ENCODE measurements around the gene ADPRM.
"Not testable (repeated sequence)": the region's sequence is repeated elsewhere in the genome, so short reads cannot be mapped to it uniquely, and the experiment has no call there.

Gene ADPRM

DNA sequence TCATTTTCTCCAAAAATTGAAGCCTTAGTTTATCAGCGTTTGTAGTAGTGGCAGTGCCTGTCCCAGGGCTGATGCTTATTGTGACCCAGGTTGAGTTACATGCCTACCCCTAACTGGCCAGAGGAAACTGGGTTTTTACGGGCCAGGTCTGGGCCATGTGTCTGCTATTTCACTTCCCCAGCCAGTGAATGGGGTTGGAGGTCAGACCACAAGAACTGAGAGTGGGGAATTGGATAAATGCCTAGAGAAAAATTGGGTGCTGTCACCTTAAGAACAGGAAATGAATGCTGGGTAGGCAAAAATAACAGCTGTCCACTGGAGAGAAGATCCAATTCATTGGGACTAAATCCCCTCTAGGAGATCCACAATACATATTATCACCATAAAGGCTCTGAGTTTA is 5.2 kb downstream of the ADPRM start:
- DNase-seq, result no peak

DNA sequence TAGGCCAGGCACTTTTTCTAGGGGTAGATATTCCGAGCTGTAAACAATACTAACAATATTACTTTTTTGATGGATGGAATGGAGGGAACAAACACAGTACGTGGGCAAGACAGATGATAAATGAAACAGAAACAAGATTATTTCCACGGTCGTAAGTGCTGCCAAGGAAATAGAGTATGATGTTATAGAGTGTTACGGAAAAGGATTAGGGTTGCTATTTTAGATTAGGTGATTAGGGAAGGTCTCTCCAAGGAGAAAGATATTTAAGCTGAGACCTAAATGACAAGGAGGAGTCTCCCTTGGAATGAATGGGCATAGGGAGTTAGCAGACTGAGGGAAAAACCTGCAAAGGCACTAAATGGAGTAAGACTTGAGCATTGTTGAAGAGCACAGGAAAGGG is 8.3 kb downstream of the ADPRM start:
- DNase-seq, result no peak

DNA sequence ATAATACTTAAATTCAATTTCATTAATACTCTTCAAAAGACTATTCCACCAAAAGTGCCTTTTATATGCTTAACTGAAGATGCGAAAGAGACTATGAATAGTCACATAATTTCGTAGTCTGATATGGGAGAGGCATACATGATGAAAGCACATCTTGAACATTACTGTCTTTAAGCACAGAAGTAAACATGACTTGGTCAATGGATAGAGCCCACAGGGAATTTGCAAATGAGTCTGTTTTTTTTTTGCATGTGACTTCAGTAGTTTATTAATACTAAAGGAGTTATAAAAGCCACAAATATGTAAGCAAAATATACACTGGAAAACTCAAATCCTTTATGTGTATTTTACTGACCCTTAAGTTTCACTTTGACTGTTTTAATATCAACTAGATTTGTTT is 15.9 kb downstream of the ADPRM start:
- no peak for DNase-seq

DNA sequence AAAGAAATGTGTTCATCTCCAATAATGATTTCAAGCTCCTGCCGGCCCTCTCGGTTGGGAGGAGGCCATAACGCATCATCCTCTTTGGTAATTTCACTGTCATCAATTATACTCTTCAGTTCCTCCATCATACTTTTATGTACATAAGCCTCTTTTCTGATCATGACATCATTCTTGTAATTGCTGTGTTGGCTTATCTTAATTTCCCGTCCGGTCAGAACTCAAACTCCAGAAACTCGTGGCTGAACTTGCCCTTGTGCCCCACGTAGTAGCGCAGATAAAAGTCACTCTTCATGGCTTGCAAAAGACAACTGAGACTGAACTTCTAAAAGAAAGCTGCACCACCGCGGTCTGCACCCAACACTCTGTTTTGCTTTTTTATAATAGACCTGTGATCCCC is 18.8 kb downstream of the ADPRM start:
- DNase-seq, result no peak

DNA sequence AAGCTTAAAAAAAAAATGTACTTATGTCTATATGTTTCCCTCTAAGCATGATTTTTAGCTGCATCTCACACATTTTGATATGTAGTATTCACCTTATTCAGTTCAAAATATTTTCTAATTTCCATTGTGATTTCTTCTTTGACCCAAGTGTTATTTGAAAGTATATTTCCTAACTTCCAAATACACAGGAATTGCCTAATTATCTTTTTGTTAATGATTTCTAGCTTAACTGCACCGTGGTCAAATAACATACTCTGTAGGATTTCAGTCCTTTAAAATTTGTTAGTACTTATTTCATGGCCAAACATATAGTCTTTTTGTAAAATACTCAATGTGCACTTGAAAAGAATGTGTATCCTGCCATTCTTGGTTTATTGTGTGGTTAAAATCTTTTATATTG is 21.2 kb downstream of the ADPRM start:
- no peak for DNase-seq

DNA sequence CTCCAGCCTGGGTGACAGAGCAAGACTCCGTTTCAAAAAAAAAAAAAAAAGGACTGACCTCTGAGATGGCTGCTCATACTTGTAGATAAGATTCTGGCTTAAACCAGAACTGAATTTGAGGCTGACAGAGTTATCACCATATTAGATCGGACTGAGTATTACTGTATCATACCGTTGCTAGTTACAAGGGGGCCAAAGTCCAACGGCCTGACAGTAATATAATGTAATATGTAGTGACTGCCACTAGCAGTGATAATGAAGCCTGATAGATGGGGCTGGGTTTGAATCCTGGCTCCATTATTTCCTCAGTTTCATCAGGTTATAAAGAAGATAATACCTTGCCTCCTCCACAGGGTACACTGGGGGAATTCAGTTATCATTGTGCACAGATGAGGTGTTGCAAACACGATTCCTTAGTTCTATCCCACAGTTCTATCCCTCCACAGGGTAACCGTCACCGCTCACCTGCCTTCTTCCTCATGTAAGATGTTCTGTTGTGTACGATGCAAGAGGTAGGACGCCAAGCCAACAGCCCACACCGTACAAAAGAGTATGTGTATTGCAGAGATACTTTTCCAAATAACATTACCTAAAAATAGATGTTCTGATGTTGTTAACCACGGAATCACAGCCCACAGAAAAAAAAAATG is 27.3 kb downstream of the ADPRM start:
- no peak for DNase-seq

DNA sequence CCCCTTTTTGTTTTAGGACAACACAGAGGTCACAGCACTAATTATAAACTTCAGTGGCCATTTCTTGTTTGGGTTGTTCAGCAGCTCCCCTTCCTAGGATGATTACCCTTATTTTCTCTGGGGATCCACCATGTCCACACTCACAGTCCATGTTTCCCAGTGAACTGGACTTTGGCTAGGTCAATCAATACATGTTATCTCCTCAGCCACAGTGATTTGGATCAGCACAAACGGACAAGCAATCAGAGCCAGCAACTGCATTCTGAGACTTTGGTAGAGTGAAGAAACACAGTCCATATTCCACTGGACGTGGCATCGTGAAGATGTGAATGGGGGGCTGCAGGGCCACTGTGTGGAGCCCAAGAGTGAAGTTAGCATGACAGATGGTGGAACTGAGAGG is 27.9 kb downstream of the ADPRM start:
- DNase-seq, result no peak

DNA sequence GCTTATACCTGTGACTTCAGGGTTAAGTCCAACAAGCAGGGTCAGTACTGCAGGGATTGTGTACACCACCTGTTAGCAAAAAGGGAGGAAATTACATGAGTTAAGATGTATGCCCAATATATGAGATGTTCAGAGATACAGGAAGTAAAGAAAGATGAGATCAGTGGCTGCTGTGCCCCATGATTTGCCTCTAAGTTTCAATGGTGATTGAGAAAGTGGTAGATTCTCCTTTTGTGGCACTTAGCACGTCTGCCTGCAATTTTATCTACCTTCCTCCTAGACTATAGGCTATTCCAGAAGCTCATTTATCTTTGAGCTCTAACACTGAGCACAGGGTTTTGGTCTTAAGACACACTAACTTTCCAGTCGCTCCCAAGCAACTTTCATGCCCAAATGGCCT is 28.8 kb downstream of the ADPRM start:
- DNase-seq, result no peak

DNA sequence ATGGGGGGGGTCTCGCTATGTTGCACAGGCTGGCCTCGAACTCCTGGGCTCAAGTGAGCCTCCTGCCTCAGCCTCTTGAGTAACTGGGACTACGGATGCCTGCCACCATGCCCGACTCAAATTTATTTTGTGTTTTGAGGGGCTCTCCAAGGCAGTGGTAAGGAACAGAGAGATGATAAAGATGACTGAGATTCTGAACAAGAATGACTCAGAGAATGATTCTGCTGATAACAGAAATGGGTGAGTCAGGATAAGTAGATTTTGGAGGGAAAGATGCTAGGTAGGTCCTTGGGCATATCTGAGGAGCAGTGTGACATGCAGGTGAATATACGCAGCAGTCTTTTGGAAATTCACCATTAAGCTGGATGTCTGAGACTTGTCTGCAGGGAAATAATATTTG is 29.8 kb downstream of the ADPRM start:
- no peak for DNase-seq

DNA sequence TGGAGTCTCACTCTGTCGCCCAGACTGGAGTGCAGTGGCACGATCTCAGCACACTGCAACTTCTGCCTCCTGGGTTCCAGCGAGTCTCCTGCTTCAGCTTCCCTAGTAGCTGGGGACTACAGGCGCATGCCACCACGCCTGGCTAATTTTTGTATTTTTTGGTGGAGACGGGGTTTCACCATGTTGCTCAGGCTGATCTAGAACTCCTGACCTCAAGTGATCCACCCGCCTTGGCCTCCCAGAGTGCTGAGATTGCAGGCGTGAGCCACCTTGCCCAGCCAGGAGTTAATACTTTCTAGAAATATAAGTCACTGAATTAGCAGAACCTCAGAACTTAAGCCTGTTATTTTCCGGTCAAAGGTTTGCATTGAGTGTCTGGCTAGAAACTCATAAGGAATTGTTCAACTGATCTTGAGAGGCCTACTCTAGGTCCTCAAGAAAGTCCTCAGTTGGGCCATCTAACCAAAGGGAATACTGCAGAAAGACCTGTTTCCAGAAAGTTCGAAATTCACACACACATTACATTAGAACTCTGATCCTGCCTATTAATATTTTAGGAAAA is 31.0 kb downstream of the ADPRM start:
- no peak for DNase-seq

DNA sequence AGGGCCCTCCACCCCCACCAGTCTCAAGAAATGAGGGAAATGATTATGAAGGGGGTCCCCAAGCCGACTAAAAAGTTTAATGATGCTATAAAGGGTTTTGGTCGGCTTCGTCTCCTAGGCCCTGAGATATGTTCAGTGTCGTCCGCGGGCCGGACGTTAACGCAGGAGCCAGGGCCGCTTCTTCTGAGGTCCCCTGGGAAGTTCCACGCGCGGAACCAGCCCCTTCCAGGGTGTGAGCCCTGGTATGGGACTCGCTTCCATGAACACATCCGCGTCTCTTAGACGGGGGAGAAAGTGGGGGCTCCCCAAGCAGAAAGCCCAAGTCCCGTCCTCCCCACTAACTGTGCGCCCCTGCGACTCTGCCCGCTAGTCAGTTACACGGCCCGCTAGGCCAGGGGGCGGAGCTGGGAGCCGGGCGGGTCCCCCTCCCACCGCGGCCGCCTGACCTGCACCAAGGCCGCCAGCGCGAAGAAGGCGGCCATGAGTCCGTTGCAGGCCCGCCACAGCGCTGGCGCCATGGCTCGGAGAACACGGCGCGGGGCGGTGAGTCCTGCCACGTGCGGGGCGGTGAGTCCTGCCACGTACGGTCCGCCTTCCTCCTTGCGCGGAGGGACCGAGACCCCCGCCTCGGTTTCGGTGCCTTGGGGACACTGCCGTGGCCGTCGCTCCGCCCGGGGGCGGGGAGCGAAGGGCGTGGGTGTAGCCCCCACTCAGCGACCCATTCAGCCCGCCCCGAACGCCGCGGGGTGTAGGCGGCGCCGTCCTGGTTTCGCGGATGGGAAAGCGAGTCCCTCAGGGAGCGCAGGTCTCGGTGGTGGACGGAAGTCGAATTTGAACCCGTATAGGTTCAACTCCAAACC is 32.2 kb downstream of the ADPRM start, which contains the start of gene TMEM220:
TMEM220 (minus strand) TSS at position 690 of the 860 bp plus-strand sequence; CDS start at position 518, 172 bp downstream.
- peak; percentile 25 for DNase-seq

DNA sequence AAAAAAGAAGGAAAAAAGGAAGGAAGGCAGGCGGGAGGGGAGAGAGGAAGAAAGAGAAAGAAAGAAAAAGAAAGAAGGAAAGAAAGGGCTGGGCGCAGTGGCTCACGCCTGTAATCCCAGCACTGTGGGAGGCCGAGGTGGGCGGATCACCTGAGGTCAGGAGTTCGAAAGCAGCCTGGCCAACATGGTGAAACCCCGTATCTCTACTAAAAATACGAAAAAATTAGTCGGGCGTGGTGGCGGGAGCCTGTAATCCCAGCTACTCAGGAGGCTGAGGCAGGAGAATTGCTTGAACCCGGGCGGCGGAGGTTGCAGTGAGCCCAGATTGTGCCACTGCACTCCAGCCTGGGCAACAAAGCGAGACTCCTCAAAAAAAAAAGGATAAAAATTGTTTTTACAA is 32.9 kb downstream of the ADPRM start:
- DNase-seq, result not testable (repeated sequence)

DNA sequence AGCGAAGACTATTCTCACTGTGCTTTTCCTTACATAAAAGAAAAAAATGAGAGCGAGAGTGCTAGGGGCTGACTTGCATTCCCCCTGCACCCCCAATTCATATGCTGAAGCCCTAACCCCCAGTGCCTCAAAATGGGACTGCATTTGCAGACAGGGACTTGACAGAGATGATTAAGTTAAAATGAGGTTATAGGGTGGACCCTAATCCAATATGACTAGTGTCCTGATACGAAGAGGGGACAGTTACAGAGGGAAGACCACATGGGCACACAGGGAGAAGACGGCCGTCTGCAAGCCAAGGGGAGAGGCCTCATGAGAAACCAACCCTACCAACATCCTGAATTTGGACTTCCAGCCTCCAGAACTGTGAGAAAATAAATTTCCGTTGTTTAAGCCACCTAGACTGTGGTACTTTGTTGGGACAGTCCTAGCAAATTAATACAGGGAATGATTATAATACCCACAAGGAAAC is 34.0 kb downstream of the ADPRM start:
- no peak for DNase-seq

DNA sequence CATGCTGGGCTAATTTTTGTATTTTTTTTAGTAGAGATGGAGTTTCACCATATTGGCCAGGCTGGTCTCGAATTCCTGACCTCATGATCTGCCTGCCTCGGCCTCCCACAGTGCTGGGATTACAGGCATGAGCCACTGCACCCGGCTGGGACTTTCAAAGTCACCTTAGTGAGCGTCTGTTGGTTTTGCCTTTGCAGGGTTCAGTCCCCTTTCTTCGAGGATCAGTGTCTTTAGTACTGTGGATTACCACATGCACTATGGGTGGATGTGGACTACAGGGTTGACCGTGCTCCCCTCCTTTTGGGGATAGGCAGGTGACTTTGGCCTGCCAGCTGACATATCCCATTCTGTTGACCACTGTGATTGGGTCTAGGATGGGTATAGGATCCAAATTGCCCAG is 34.7 kb downstream of the ADPRM start:
- not testable (repeated sequence) for DNase-seq

DNA sequence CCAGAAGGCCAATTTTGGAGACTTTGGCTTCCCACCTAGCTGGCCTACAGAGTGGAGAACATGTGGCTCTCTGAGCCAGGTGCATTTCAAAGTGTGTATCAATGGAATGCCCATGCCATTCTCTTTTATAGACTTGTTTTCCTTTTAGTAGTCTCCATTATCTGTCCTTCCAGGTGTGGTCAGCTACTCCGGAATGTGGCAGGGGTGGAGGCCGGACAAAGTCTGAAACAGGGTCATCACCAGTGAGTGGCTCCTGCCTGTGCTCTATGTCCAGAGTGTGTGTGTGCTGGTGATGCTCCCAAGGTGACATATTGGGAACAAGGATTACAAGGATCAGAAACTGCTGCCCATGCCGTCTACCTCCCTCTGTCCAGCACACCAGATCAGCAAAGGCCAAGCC is 36.3 kb downstream of the ADPRM start:
- no peak for DNase-seq

DNA sequence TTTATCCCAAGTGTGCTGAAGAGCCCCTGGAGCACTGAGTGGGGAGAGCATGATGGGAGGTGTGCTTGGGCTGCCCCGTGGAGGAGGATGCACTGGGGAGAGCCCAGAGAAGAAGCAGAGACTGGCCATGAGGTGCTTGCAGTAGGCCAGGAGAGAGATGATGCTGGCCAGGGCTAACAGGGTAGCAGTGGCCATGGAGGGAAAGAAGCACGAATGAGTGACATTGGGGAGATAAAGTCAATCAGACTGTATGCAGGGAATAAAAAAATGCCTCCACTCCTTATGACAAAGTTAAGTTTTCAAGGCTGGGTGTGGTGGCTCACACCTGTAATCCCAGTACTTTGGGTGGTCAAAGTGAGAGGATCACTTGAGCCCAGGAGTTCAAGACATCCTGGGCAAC is 37.9 kb downstream of the ADPRM start:
- DNase-seq, result no peak

DNA sequence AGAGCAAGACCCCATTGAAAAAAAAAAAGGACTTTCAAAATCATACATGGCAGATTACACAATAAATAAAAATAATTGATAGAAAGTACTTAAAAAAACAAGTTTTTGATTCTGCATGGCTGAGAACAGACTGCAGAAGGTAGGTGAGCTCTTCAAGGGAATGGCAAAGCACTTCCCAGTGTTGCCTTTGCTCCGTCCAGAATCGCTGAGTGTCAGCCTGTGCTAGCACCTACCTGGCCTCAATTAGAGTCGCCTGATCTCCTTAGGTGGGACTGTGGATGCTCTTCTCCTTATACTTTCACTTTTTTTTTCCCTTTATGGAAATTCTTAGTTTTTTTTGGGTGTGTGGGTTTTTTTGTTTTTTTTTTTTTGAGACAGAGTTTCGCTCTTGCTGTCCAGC is 38.4 kb downstream of the ADPRM start:
- no peak for DNase-seq

DNA sequence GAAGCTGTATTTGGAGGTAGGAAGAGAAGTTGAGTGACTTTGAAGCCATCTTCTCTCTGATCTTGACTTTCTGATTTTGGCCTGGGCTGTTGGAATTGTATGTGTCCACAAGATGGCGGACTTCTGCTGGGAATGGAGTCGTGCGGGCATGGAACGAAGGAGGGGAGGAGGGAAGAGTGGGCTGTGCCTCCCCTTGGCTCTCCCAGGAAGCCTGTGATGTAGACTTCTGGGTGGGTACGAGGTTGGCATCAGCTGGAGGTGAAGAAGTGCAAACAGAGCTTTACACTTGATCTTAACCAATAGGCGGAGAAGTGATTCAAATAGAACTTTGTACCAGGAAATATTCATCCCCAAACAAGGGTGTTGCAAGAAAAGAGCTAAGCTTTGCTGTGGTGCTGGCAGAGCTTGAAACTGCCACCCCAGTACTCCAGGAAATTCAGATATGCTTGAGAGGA is 39.8 kb downstream of the ADPRM start:
- peak; percentile 20 for DNase-seq

DNA sequence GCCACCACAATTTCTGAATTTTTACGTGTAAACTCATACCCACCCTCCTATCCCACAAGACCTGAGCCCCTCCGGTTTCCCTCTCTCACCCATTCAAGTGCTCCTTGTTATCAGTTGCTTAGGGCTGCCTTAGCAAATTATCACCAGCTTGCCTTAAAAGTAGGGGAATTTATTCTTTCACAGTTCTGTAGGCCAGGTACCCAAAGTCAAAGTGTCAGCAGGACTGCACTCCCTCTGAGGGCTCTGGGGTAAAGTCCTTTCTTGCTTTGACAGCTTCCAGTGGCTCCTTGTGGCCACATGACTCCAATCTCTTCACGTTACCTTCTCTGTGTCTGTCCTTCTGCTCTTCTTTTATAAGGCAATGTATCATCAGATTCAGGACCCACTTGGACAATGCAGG is 40.3 kb downstream of the ADPRM start:
- DNase-seq, result no peak

DNA sequence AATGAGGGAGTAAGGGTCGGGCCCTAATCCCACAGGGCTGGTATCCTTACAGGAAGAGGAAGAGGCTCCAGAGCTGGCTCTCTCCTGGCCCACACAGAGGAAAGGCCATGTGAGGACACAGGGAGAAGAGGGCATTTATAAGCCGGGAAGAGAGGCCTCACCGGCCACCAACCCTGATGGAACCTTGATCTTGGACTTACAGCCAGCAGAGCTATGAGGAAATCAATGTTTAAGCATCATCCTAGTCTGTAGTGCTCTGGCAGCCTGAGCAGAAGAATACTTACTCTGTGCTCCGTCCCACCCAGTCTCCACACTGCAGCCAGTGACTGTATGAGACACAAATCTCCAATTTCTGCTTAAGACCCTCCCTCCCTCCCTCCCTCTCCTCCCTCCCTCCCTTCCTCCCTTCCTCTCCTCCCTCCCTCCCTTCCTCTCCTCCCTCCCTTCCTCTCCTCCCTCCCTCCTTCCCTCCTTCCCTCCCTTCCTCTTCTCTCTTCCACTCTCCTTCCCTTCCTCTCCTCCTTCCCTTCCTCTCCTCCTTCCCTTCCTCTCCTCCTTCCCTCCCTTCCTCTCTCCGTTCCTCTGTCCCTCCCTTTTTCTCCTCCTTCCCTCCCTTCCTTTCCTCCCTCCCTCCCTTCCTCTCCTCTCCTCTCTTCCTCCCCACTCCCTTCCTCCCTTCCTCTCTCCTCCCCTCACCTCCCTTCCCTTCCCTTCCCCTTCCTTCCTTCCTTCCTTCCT is 41.3 kb downstream of the ADPRM start:
- no peak for DNase-seq

DNA sequence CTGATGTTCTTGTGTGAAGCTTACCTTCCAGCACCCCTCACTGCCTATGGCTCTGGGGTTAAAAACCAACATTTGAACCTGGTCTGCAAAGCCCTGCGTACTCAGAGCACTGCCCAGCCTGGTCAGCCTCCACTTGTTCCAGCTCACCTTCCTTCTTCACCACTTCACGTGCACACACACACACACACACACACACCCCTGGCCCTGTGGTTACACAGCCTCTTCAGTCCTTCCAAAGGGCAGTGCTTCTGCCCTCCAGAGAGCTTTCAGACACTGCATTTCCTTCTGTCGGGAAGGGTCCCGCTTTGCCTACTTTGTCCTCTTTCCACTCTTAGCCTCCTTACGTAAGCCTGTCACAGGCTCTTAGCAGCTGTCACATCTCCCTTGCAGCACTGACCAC is 42.0 kb downstream of the ADPRM start:
- DNase-seq, result no peak

DNA sequence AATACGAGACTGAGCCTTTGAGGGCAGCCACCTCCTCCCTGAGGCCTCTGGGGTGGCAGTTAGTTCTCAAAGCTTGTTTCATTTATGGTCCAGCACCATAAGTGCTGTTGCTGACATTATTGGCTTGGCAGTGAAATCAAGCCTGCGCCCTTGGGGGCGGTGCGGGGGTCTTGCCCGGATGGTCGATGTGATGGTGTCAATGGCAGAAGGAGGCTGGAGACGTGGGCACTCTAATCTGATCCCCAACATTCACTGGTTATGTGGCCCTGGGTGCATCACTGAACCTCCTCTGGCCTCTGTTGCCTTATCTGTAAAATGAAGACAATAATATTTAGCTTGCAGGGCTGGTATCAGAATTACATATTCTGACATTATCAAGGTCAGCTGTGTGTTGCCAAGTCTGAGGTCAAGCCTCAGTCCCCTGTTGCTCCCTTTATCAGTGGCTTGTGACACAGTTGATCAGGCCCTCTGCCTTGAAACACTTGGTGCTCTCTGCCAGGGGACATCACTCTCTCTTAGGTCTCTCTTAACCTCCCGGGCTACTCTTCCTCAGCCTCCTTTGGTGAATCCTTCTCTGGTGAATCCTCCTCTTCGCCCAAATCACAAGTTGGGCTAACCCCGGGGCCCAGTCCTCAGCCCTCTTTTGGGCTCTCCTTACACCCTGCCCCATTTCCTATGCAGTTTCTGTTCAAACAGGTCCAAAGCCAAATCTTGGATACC is 44.2 kb downstream of the ADPRM start:
- DNase-seq, result no peak

DNA sequence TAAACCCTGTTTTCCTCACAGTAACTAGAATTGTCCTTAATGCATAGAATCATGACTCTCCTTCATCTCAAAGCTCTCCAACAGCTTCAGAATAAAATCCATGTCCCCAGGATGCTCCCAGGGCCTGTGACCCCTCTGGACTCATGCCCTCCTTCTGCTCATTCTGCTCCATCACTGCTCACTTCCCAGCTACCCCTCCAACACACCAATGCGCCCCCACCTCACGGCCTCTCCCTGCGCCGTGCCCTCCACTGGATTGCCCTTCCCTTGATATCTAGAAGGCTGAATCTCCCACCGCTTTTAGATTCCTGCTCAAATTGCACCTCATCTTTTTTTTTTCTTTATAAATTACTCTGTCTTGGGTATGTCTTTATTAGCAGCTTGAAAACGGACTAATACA is 45.0 kb downstream of the ADPRM start:
- no peak for DNase-seq
